LNCAP (cell line): Measurements from ENCODE around the gene LRIF1.

Experiments
- TF ChIP-seq, protein P1 (sequence below): fragments of 450-650 bp; IDR thresholded peaks from 2 replicates; pipeline ENCODE4 v1.5.1; 2017; ENCODE audit warnings: mild to moderate bottlenecking

The LRIF1 gene

DNA sequence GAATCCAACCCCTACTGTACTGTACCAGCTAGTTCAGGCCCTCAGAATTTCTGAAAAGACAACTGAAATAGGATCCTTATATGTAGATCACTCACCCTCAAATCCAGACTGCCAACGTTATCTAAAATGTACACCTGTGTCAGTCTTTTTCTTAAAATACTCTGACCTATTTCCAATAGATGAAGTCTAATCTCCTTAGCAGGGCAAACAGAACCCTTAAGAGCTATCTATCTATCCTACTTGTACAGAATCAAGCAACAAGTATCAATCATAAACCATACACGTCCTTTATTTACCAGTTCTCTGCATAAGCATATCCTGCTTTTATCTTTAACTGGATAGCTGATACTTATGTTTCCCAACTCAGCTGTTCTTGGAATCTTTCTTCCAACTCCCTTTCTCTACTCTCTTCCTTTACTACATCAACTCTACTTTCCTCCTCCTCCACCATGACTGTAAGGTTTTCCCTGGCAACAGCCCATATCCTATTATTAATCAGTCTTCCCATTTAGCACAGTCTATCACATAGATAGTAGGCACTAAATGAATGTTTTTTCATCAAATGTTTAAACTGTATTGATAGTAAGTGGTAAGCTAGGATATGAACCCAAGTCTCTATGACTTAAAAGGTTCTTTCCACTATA is 2.8 kb downstream of the LRIF1 start:
- TF ChIP-seq, protein P1, sequence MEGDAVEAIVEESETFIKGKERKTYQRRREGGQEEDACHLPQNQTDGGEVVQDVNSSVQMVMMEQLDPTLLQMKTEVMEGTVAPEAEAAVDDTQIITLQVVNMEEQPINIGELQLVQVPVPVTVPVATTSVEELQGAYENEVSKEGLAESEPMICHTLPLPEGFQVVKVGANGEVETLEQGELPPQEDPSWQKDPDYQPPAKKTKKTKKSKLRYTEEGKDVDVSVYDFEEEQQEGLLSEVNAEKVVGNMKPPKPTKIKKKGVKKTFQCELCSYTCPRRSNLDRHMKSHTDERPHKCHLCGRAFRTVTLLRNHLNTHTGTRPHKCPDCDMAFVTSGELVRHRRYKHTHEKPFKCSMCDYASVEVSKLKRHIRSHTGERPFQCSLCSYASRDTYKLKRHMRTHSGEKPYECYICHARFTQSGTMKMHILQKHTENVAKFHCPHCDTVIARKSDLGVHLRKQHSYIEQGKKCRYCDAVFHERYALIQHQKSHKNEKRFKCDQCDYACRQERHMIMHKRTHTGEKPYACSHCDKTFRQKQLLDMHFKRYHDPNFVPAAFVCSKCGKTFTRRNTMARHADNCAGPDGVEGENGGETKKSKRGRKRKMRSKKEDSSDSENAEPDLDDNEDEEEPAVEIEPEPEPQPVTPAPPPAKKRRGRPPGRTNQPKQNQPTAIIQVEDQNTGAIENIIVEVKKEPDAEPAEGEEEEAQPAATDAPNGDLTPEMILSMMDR, result no peak

DNA sequence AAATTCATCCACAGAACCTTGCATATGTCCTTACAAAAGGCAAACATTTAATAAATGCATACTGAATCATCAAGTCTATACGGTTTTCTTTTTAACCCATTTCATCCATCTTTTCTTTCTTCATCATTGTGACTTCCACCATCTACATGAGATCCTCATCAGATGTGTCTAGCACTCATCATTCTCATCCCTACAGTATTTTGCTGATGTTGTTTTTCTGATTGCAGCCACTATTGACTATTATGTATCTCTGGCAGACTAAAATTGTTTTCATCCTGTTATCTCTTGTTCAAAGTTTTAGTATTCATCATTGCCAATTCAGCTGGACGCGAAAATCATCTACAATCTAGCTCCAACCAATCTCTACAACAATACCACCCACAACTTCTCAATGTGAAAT is 5.9 kb downstream of the LRIF1 start:
- TF ChIP-seq, protein P1, result no peak

DNA sequence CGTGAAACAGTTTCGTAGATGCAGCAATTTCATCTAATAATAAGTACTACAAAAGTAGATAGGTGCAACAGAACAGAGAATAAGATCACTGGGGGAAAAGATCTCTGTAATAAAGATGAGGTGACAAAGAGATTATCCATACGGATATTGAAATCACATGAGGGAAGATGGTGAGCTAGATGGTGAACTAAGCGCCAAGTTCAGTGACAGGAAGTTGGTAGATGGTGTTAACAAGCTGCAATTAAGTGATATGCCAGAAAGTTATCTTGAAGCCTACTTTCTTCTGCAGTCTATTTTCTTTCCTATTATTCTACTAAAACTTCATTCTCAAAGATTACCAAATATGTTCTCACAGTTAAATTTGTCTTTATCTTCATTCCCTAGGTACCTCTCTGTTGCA is 7.1 kb downstream of the LRIF1 start:
- TF ChIP-seq, protein P1, result no peak

DNA sequence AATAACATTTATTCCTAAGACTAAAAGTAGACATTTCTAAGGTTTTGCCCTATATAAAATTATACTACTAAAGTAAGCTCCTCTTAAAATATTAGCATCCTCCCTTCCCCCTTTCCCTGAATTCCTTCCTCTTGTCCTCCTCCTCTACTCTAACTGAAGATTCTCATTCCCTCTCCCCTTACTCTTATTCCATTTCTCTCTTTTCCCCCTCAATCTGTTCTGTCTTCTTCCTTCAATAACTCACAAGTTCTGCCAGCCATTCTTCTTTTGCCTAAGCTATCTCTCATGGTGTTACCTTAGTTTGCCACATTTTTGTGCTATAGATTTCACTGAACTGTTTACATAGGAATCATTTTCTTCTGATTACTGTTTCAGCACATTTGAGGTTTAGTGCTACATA is 10.7 kb downstream of the LRIF1 start:
- TF ChIP-seq, protein P1, result no peak

DNA sequence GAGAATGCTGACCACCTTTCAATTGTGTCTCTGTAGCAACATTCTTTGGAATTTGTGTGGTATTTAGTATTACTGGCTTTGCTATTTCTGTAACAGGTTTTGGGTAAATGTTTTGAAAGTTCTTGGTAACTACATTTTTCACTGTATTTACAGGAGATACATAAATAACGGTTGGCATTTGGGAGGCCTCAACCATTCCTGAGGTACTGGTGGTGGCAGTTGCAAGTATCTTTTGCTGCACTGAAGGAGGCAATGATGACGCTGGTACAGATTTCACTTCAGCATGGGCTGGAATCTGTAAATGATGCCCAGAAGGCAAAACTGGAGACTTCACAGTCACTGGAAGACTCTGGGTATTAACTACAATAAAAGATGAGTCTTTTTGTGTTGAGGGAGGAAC is 11.7 kb downstream of the LRIF1 start:
- TF ChIP-seq, protein P1, result no peak

DNA sequence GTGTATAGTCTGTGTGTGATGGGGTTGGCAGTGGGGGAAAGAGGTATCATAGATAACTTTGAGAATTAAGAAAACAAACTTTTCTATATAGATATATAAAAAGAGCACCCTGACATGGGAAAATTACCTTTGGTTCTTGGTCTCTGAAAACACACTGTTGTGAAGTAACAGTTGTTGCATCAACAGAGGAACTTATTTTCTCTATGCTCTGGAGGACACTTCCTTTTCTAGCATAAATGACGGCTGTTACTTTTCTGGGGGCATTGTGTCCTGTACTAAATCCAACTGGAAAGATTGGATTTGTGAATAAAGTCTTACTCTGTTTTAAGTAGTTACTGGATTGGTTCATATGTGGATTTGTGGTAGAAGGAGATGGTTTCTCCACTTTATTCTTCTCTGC is 12.6 kb downstream of the LRIF1 start:
- TF ChIP-seq, protein P1, result no peak

DNA sequence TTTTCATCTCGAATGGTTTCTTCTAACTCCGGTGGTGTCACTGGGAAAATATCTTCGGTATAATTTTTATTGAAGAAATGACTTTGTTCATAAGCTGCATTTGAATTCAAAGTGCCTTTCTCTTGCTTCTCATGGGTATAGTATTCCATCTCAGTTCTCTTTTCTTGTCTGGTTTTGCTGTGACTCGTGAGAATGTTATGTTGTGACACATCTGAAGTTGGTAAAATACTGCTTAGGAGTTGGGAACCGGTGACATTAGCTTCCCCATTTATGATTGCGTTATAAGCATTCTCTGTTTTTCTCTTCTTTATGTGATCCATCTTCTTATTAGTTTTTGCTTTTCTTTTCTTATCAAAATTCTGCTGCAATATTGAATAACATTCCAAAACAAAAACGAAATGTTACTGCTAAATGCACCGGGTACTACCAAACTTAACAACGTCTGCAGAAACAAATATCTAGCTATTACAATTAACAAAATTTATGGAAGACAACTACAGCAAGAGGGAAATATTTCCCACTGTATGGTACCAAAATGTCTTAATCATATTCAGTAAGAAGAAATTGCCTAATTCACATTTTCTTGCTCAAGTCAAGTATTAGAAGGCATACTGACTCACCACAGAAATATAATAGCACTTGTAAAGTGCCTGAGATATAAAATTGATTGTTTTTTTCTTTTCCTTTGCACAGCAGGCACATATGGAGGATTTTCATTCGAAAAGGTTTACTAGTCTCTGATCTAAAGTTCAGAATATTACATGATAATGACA is 15.5 kb downstream of the LRIF1 start:
- TF ChIP-seq, protein P1, result no peak
